Measurements from ENCODE around the gene HSD17B7.
A peak's percentile ranks its signal among the peaks of the same experiment; 100 is the strongest.
"Not testable (repeated sequence)": the region's sequence is repeated elsewhere in the genome, so short reads cannot be mapped to it uniquely, and the experiment has no call there.

HSD17B7 gene

DNA sequence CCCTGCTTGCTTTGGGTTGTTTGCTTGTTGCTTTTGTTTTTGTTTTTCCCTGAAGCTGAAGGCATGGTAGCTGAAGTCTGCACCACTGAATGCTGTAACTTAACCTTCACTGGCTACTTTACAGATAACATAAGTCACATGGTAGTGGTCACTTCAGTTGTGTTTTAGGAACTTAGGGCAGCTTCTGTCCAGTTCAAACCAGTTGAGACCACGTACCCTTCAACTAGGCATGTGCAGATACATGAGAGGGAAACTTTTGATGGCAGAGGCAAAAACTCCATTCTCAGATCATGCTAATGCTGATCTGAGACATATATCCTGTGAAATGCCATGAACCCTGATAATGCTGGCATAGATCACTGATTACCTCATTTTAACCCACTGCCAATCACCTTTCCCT is 28.2 kb downstream of the HSD17B7 start:
- H3K27ac ChIP-seq; H3K4me3 ChIP-seq (ENCODE audit: low read depth, low read length); in situ Hi-C loops (cut with HindIII; ENCODE audit: low pct_ligation_motif_present, low sequenced_read_pairs); DNase-seq; H3K36me3 ChIP-seq (replicated peaks); H3K27me3 ChIP-seq (replicated peaks): not testable (repeated sequence)

DNA sequence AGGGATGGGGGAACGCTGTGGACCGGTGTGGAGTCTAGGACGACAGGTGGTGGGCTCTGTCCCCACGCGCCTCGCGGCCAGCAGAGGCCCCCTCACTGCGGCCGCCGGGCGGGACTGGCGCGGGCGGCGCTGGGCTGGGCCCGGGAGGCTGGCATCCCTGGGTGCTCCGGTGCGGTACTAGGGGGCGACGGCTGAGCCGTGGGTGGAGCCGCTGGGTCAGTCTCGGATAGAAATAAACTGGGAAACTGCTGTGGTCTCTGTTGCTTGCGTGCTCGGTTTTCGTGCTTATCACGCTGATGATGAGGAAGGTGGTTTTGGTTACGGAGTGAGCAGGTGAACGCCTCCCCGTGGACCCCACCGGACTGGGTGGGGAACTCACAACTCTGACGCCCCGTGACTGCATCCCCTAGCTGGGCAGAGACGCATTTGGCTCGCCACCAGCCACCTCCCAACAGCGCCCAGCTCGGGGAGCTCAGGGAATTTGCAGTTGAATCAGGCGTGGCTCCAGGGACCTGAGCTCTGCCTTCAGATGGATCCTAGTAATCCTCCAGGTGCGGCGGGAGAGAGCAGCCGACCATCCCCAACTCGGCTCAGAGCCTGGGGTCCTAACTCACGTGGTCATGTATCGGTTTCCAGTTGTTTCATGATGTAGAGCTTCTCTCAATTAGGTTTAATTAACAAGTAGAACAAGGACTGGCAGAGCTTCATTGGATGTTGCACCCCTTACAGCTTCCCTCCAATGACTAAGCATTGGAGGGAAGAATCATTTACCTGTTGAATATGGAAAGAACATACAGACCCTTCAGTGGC is 32.1 kb downstream of the HSD17B7 start:
- no peak overlapping the region for H3K27ac ChIP-seq
- DNase-seq, result no peak
- TF ChIP-seq, protein P1, sequence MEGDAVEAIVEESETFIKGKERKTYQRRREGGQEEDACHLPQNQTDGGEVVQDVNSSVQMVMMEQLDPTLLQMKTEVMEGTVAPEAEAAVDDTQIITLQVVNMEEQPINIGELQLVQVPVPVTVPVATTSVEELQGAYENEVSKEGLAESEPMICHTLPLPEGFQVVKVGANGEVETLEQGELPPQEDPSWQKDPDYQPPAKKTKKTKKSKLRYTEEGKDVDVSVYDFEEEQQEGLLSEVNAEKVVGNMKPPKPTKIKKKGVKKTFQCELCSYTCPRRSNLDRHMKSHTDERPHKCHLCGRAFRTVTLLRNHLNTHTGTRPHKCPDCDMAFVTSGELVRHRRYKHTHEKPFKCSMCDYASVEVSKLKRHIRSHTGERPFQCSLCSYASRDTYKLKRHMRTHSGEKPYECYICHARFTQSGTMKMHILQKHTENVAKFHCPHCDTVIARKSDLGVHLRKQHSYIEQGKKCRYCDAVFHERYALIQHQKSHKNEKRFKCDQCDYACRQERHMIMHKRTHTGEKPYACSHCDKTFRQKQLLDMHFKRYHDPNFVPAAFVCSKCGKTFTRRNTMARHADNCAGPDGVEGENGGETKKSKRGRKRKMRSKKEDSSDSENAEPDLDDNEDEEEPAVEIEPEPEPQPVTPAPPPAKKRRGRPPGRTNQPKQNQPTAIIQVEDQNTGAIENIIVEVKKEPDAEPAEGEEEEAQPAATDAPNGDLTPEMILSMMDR (IDR thresholded peaks at IDR 0.05; ENCODE audit: low read depth, low read length, missing control alignments), result peak; percentile 18

DNA sequence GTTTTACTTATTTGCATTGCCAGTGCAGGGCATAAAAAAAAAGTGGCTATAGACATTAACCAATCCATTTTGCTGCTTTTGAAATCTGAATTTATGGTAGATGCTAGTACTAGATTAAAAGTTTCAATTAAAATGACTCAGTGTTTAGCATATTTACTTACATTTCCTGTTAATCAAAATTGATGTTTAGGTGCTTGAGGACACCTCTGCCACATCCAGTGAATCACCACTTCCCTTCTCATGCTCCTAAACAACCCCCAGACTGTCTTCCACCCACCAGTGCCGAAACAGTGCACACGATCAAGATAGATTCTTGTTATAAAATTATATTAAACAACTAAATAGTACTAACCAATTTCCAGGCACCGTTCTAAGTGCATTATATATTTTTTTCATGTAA is 32.7 kb downstream of the HSD17B7 start:
- no peak for DNase-seq
- in situ Hi-C loops (cut with HindIII; ENCODE audit: low pct_ligation_motif_present, low sequenced_read_pairs), result no loop called here
- TF ChIP-seq, protein P1 (IDR thresholded peaks at IDR 0.05; ENCODE audit: low read depth, low read length, missing control alignments), result no peak
- Histone ChIP-seq H3K36me3 (replicated peaks) (no peaks in the 10 kb centered on the region), H3K27me3 (replicated peaks) (no peaks in the 10 kb centered on the region), H3K4me3 (ENCODE audit: low read depth, low read length) (no peak overlapping the region), H3K27ac (no peak overlapping the region)

More for the DNA sequence above, 32.1 kb downstream of the HSD17B7 start:
- Histone ChIP-seq H3K27me3 (replicated peaks) (no peaks in the 10 kb centered on the region), H3K4me3 (ENCODE audit: low read depth, low read length) (peak overlapping the region; percentile 63), H3K36me3 (replicated peaks) (no peaks in the 10 kb centered on the region)
- in situ Hi-C loops (cut with HindIII; ENCODE audit: low pct_ligation_motif_present, low sequenced_read_pairs), result no loop called here

DNA sequence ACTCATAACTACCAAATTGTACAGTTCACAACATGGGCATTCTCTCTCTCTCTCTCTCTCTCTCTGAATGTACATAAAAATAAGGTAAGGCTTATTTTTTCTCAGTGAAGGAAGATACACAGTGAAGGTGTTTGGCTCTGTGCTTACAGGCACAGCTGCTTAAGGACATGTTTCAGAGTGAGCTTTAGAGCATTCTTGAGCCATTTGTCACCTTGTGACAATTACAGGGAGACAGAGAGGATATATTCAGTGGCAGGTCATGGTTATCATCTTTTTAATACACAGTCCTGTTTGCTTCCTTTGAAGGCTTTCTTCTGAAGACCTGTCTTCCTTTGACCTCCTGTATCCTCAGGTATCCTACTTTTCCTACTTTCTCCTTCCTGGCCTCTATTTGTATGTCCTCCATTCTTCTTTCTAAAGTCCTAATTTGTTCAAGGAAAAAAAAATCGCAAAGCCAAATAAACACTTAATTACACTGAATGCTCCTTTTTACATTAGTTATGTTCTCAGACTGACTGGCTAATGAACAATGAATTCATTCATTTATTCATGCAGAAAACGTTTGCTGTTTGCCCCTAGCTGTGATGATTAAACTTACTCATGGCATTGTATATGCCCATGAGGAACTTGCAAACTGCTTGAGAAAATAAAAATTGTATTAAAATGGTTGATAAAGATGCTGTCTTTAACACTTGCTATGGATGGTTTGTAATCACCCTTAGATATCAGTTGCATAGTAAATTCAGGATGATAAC is 33.4 kb downstream of the HSD17B7 start:
- H3K27me3 ChIP-seq (replicated peaks), result no peaks in the 10 kb centered on the region
- no peak overlapping the region for H3K4me3 ChIP-seq (ENCODE audit: low read depth, low read length)
- in situ Hi-C loops (cut with HindIII; ENCODE audit: low pct_ligation_motif_present, low sequenced_read_pairs), result no loop called here
- TF ChIP-seq, protein P1 (IDR thresholded peaks at IDR 0.05; ENCODE audit: low read depth, low read length, missing control alignments), result no peak
- no peaks in the 10 kb centered on the region for H3K36me3 ChIP-seq (replicated peaks)
- H3K27ac ChIP-seq, result no peak overlapping the region
- no peak for DNase-seq

DNA sequence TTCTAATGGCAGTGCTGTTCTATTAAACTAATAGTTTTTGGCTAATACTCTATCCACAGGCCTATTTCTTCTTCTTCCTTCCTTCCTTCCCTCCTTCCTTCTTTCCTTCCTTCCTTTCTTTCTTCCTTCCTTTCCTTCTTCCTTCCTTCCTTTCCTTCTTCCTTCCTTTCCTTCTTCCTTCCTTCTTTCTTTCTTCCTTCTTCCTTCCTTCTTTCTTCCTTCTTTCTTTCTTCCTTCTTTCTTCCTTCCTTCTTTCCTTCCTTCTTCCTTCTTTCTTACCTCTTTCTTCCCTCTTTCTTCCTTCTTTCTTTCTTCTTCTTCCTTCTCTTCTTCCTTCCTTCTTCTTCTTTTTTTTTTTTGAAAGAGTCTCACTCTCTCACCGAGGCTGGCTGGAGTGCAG is 38.8 kb downstream of the HSD17B7 start:
- Histone ChIP-seq H3K27me3 (replicated peaks) (no peaks in the 10 kb centered on the region), H3K36me3 (replicated peaks) (no peaks in the 10 kb centered on the region), H3K27ac (no peak overlapping the region), H3K4me3 (ENCODE audit: low read depth, low read length) (no peak overlapping the region)
- DNase-seq, result no peak
- in situ Hi-C loops (cut with HindIII; ENCODE audit: low pct_ligation_motif_present, low sequenced_read_pairs), result loop anchor here (25.0 kb wide), 1 partner anchor 358 kb away; no protein-coding TSS in a partner anchor
- TF ChIP-seq, protein P1 (IDR thresholded peaks at IDR 0.05; ENCODE audit: low read depth, low read length, missing control alignments), result no peak

DNA sequence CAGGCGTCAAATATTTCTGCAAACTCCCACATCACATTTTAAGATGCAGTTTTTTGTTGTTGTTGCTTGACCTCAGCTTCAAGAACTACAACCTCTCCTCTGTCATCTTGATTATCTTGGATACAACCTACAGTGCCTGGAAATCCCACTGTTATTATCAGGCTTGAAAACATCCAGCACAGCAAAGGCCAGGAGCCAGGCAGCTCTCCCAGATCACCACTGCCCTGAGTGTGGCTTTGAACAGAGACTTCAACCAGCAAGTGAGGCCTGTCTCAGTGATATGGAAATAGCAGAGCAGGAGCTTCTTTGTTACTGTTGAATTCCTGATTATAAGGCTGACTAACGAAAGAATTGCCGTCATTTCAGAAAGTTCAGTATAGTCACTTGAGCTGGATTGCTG is 42.0 kb downstream of the HSD17B7 start:
- in situ Hi-C loops (cut with HindIII; ENCODE audit: low pct_ligation_motif_present, low sequenced_read_pairs), result loop anchor here (25.0 kb wide), 1 partner anchor 355 kb away; no protein-coding TSS in a partner anchor
- TF ChIP-seq, protein P1 (IDR thresholded peaks at IDR 0.05; ENCODE audit: low read depth, low read length, missing control alignments), result no peak
- Histone ChIP-seq H3K27ac (no peak overlapping the region), H3K4me3 (ENCODE audit: low read depth, low read length) (no peak overlapping the region), H3K27me3 (replicated peaks) (no peaks in the 10 kb centered on the region), H3K36me3 (replicated peaks) (no peaks in the 10 kb centered on the region)
- no peak for DNase-seq
